HUES48 (cell line): ENCODE results near the gene GPSM1.

ENCODE experiments used
- H3K27ac ChIP-seq: one replicate; pipeline ENCODE4 v1.7.0; 2013; ENCODE audit warnings: low read depth, low read length, inconsistent platforms
- H3K27me3 ChIP-seq: 2 replicates; pipeline ENCODE4 v1.6.1; 2013; ENCODE audit warnings: mild to moderate bottlenecking, low read length; ENCODE audit not compliant: control insufficient read depth, insufficient read depth
- H3K36me3 ChIP-seq: 2 replicates; pipeline ENCODE4 v1.6.1; 2013; ENCODE audit warnings: low read length; ENCODE audit not compliant: control insufficient read depth, insufficient read depth
- H3K4me1 ChIP-seq: 2 replicates; pipeline ENCODE4 v1.6.1; 2013; ENCODE audit warnings: mild to moderate bottlenecking, low read length; ENCODE audit not compliant: control insufficient read depth, insufficient read depth
- H3K4me3 ChIP-seq: 2 replicates; pipeline ENCODE4 v1.5.1; 2013; ENCODE audit warnings: mild to moderate bottlenecking, low read depth, low read length
- H3K9ac ChIP-seq: 2 replicates; pipeline ENCODE4 v1.6.1; 2013; ENCODE audit warnings: mild to moderate bottlenecking, low read depth, low read length, moderate library complexity
- H3K9me3 ChIP-seq: 2 replicates; pipeline ENCODE4 v1.6.1; 2013; ENCODE audit warnings: low read length; ENCODE audit not compliant: control insufficient read depth, insufficient read depth

GPSM1 gene

DNA sequence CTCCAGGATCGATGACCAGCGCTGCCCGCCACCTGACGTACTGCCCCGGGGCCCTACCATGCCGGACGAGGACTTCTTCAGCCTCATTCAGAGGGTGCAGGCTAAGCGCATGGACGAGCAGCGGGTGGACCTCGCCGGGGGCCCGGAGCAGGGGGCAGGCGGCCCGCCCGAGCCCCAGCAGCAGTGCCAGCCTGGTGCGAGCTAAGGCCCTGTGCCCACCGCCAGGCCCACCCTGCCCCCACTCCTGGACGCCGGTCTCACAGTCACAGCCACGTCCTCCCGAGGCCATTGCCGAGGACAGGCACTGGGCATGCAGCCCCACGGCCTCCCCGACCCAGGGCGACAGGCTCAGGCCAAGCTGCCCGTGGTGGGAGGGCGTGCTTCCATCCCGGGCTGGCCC is 30.7 kb downstream of the GPSM1 start:
- H3K4me3 ChIP-seq = no peak overlapping the region
- H3K36me3 ChIP-seq = peaks cover 5% of the 10 kb centered on the region; the same call in 1 of the 2 replicates
- H3K9me3 ChIP-seq = no peaks in the 10 kb centered on the region
- H3K9ac ChIP-seq = no peak overlapping the region
- H3K27me3 ChIP-seq = no peaks in the 10 kb centered on the region
- no peaks in the 10 kb centered on the region for H3K4me1 ChIP-seq
- H3K27ac ChIP-seq = no peak overlapping the region

DNA sequence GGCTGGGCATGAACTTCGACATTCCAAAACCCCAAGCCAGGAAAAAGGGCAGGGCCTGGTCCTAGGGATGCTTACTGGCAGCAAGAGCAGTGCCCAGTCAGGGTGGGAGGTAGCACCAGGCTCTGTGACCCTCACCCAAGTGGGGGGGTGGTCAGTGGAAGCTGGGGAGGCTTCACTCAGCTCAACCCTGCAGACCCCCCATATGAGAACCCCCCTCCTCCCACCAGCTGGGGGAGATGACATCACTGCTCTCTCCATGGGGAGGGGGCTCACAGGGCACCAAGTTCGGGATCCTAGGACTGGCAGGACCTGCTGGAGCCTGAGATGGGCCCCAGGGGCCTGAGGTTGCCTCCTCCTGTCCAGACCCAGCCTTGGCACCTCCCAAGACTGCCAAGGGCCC is 31.5 kb downstream of the GPSM1 start:
- no peaks in the 10 kb centered on the region for H3K9me3 ChIP-seq
- H3K36me3 ChIP-seq = peaks cover 5% of the 10 kb centered on the region; the same call in 1 of the 2 replicates
- H3K4me3 ChIP-seq = no peak overlapping the region
- H3K27ac ChIP-seq = no peak overlapping the region
- H3K9ac ChIP-seq = no peak overlapping the region
- no peaks in the 10 kb centered on the region for H3K27me3 ChIP-seq
- no peaks in the 10 kb centered on the region for H3K4me1 ChIP-seq

DNA sequence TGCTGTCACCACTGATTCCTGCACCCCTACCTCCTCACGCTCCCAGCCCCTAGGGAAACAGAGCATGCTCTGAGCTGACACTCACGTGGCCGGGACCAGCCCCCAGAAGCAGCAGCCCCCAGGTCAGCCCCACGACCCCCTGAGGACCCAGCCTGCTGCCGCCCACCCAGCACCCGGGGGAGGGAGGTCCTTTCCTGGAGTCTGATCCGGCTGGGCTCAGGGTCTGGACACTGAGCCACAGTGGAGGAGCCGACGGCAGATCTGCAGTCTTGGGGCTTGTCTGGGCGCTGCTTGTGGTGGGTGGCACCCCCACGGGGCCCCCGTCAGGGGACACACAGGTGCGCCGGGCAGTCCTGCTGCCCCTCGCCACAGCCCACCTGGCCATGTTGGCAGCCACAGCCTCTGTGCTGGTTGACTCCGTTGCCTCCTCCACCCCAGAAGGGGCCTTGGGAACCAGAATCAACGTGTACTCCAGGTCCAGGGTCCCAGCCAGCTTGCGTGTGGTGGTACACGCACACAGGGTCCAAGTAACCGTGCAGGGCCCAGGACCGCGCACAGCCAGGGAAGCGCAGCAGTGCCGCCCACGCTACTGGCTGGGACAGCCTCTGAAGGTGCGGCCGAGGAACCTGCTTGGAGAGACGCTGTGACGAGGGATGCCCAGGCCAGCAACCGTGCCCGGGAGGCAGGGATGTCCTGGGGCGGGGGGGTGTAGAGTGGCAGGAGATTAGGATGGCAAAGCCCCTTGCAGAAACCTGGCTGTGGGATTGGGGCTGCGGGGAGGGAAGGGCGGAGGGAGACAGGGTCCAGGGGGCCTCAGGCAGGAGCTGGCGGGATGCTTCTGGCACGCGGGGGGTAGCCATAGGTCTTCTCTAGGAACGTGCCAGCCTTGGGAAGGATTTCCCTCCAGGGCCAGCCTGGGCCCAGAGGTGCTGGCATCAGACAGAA is 32.7 kb downstream of the GPSM1 start:
- Histone ChIP-seq H3K4me1 (peaks cover 4% of the 10 kb centered on the region; the same call in 1 of the 2 replicates), H3K9me3 (no peaks in the 10 kb centered on the region), H3K27me3 (no peaks in the 10 kb centered on the region), H3K27ac (no peak overlapping the region), H3K36me3 (peaks cover 5% of the 10 kb centered on the region; the same call in 1 of the 2 replicates), H3K4me3 (no peak overlapping the region), H3K9ac (no peak overlapping the region)

- no peak overlapping the region for H3K9ac ChIP-seq
- H3K27me3 ChIP-seq = no peaks in the 10 kb centered on the region
- no peak overlapping the region for H3K4me3 ChIP-seq
- H3K4me1 ChIP-seq = peaks cover 4% of the 10 kb centered on the region; the same call in 1 of the 2 replicates
- H3K9me3 ChIP-seq = no peaks in the 10 kb centered on the region
- H3K36me3 ChIP-seq = peaks cover 5% of the 10 kb centered on the region; the same call in 1 of the 2 replicates
- no peak overlapping the region for H3K27ac ChIP-seq
Observed at GRCh38 chr9:136361047-136361753, 33.9 kb downstream of the GPSM1 start.

GRCh38 chr9:136361754-136362449 is 34.6 kb downstream of the GPSM1 start:
- Histone ChIP-seq H3K4me1 (peaks cover 4% of the 10 kb centered on the region; the same call in 1 of the 2 replicates), H3K9me3 (no peaks in the 10 kb centered on the region), H3K36me3 (peaks cover 5% of the 10 kb centered on the region; the same call in 1 of the 2 replicates), H3K27ac (no peak overlapping the region), H3K9ac (no peak overlapping the region), H3K27me3 (no peaks in the 10 kb centered on the region), H3K4me3 (no peak overlapping the region)

DNA sequence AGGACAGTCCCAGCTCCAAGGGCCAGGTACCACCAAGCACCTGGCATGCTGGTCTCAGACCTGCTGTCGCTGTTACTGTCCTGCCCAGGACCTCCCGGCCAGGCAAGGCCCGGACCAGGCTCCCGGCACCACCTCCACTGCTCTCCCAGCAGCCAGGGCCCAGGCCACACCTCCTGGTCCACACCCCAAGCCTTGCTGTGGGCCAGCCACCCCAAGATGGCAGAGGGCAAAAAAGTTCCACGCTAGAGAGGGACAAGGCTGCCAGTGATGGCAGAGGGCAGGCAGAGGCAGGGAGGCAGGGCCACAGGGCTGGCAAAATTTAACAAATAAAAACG is 35.1 kb downstream of the GPSM1 start:
- Histone ChIP-seq H3K27ac (no peak overlapping the region), H3K4me1 (peaks cover 4% of the 10 kb centered on the region; the same call in 1 of the 2 replicates), H3K27me3 (no peaks in the 10 kb centered on the region), H3K9ac (no peak overlapping the region), H3K9me3 (no peaks in the 10 kb centered on the region), H3K4me3 (no peak overlapping the region), H3K36me3 (peaks cover 5% of the 10 kb centered on the region; the same call in 1 of the 2 replicates)

DNA sequence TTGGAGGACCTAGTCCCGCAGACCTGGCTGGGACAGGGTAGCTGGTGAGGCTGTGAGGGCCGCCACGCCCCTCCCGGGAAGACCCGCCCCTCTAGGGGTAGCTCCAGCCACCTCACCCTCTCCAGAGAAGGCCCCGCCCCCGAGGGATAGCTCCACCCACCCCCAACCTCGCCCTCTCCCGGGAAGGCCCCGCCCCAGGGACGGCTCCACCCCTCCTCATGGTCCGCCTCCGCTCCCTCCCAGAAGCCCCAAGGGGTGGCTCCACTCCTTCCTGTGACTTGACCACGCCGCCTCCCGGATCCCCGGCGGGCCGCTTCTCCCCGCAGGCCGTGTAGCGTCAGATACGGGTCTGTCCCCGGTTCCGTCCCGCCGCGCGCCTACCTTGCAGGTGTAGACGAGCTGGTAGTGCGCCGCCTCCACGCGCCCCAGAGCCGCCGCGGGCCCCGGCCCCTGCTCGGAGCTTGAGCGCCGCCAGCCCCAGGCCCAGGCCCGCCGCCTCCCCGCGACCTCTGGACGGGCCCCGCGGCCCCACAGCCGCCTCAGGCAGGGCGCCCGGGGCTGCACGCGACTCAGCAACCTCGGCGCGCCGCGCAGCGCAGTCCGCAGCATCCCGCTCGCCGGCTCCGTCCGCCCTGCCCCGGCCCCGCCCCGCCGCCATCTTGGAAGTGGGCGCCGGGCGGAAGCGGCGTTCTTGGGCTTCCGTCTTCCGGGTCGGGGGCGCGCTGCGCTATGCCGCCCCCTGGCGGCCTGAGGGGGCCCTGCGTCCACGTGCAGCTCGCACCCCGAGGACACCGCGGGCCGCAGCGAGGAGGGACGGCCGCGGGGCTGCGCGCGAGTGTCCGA is 36.0 kb downstream of the GPSM1 start, which contains the start of gene DNLZ:
TSS of gene DNLZ (minus strand) at position 639 of the 843 bp plus-strand sequence. CDS start at position 609, 30 bp downstream.
- Histone ChIP-seq H3K9ac (peak within 1 kb of the TSS; percentile 84), H3K36me3 (peaks cover 5% of the 10 kb centered on the region; the same call in 1 of the 2 replicates), H3K9me3 (no peaks in the 10 kb centered on the region), H3K27me3 (no peaks in the 10 kb centered on the region), H3K4me3 (peak within 1 kb of the TSS; percentile 79), H3K4me1 (peaks cover 4% of the 10 kb centered on the region; the same call in 1 of the 2 replicates), H3K27ac (peak within 1 kb of the TSS; percentile 90)

GRCh38 chr9:136363949-136364748 is 36.8 kb downstream of the GPSM1 start:
- Histone ChIP-seq H3K4me3 (peak overlapping the region; percentile 79; the same call in 1 of the 2 replicates), H3K27me3 (no peaks in the 10 kb centered on the region), H3K36me3 (peaks cover 5% of the 10 kb centered on the region; the same call in 1 of the 2 replicates), H3K27ac (no peak overlapping the region), H3K9ac (no peak overlapping the region), H3K9me3 (no peaks in the 10 kb centered on the region), H3K4me1 (peaks cover 4% of the 10 kb centered on the region; the same call in 1 of the 2 replicates)

- Histone ChIP-seq H3K36me3 (peaks cover 5% of the 10 kb centered on the region; the same call in 1 of the 2 replicates), H3K9ac (no peak overlapping the region), H3K27me3 (no peaks in the 10 kb centered on the region), H3K9me3 (no peaks in the 10 kb centered on the region), H3K4me1 (peaks cover 4% of the 10 kb centered on the region; the same call in 1 of the 2 replicates), H3K4me3 (no peak overlapping the region), H3K27ac (no peak overlapping the region)
Observed at GRCh38 chr9:136364942-136365774, 37.8 kb downstream of the GPSM1 start.
